Activated naive CD8-positive, alpha-beta T cell treated with anti-CD3 and anti-CD28 coated beads, Interleukin-2, amount 10 ng/mL, durations not matched to agents 7 days and 5 days (primary cell): ENCODE results near the gene BAIAP2L1. TPM values are rescaled to one million over a fixed set of nuclear protein-coding genes. Genes with fewer than 3 reads are reported as not detected.
"Not testable (repeated sequence)": the region's sequence is repeated elsewhere in the genome, so short reads cannot be mapped to it uniquely, and the experiment has no call there.

Experiments
- ATAC-seq: fragments of 150-1000 bp; cut with Tn5 transposase; one replicate; pipeline ENCODE4 v1.10.0; 2021; ENCODE audit warnings: low read depth, moderate library complexity
- POLR2A ChIA-PET: fragments of 350-600 bp; sonication (Branson Sonifier 250); formaldehyde crosslinking; loops from one replicate; lab custom pipeline; 2021; ENCODE audit warnings: antibody characterized with exemption; lab: Charles Lee
- DNase-seq: peaks from one replicate; pipeline ENCODE4 v3.0.0; 2021
- H3K27ac Mint-ChIP-seq: one replicate; pipeline ENCODE4 v1.8.0; 2022; ENCODE audit warnings: mild to moderate bottlenecking, mixed read lengths
- H3K27me3 Mint-ChIP-seq: one replicate; pipeline ENCODE4 v1.8.0; 2022; ENCODE audit warnings: mild to moderate bottlenecking, moderate library complexity, mixed read lengths
- H3K36me3 Mint-ChIP-seq: one replicate; pipeline ENCODE4 v1.8.0; 2021; ENCODE audit warnings: mild to moderate bottlenecking, mixed read lengths
- H3K4me1 Mint-ChIP-seq: one replicate; pipeline ENCODE4 v1.8.0; 2021; ENCODE audit warnings: mixed read lengths
- H3K4me3 Mint-ChIP-seq: one replicate; pipeline ENCODE4 v1.8.0; 2022; ENCODE audit warnings: mild to moderate bottlenecking, moderate library complexity, mixed read lengths
- H3K9me3 Mint-ChIP-seq: one replicate; pipeline ENCODE4 v1.8.0; 2021; ENCODE audit warnings: mixed read lengths
- total RNA-seq, 2 experiments: library from RNA; stranded (reverse); gene quantifications; one replicate each; pipeline ENCODE4 v1.2.3, GENCODE V29; 2021

BAIAP2L1 gene
- total RNA-seq, 2 experiments from 2014 or later = 1.4 to 2.2 TPM

GRCh38 chr7:98315994-98316527 lies 84.8 kb downstream of the BAIAP2L1 start:
- POLR2A ChIA-PET, H3K27ac Mint-ChIP-seq, ATAC-seq, H3K27me3 Mint-ChIP-seq, H3K4me3 Mint-ChIP-seq, DNase-seq, H3K4me1 Mint-ChIP-seq, H3K9me3 Mint-ChIP-seq, H3K36me3 Mint-ChIP-seq: not testable (repeated sequence)

- H3K27ac Mint-ChIP-seq = no peak overlapping the region
- DNase-seq = no peak
- no peak for ATAC-seq
- no peaks in the 10 kb centered on the region for H3K4me1 Mint-ChIP-seq
- H3K9me3 Mint-ChIP-seq = peaks cover 4% of the 10 kb centered on the region
- no peak overlapping the region for H3K4me3 Mint-ChIP-seq
- POLR2A ChIA-PET = no interaction called here
- H3K27me3 Mint-ChIP-seq = no peaks in the 10 kb centered on the region
- H3K36me3 Mint-ChIP-seq = no peaks in the 10 kb centered on the region
Observed at GRCh38 chr7:98315318-98315993, 85.4 kb downstream of the BAIAP2L1 start.

- ATAC-seq = no peak
- no peak for DNase-seq
- Mint-ChIP-seq H3K36me3 (no peaks in the 10 kb centered on the region), H3K27ac (no peak overlapping the region), H3K27me3 (no peaks in the 10 kb centered on the region), H3K9me3 (peaks cover 4% of the 10 kb centered on the region), H3K4me3 (no peak overlapping the region), H3K4me1 (no peaks in the 10 kb centered on the region)
- POLR2A ChIA-PET = no interaction called here
Observed at GRCh38 chr7:98314469-98314868, 86.4 kb downstream of the BAIAP2L1 start.

GRCh38 chr7:98312201-98312600 lies 88.7 kb downstream of the BAIAP2L1 start:
- H3K27ac Mint-ChIP-seq = no peak overlapping the region
- H3K36me3 Mint-ChIP-seq = no peaks in the 10 kb centered on the region
- H3K4me1 Mint-ChIP-seq = no peaks in the 10 kb centered on the region
- no peaks in the 10 kb centered on the region for H3K9me3 Mint-ChIP-seq
- H3K4me3 Mint-ChIP-seq = no peak overlapping the region
- no peaks in the 10 kb centered on the region for H3K27me3 Mint-ChIP-seq
- POLR2A ChIA-PET = no interaction called here
- DNase-seq (no peak), ATAC-seq (no peak)

GRCh38 chr7:98309566-98309965 lies 91.3 kb downstream of the BAIAP2L1 start:
- no peak overlapping the region for H3K27ac Mint-ChIP-seq
- H3K27me3 Mint-ChIP-seq = no peaks in the 10 kb centered on the region
- H3K36me3 Mint-ChIP-seq = no peaks in the 10 kb centered on the region
- ATAC-seq (no peak), DNase-seq (no peak)
- POLR2A ChIA-PET = no interaction called here
- no peaks in the 10 kb centered on the region for H3K9me3 Mint-ChIP-seq
- no peaks in the 10 kb centered on the region for H3K4me1 Mint-ChIP-seq
- no peak overlapping the region for H3K4me3 Mint-ChIP-seq

GRCh38 chr7:98307971-98308466 lies 92.9 kb downstream of the BAIAP2L1 start:
- POLR2A ChIA-PET = no interaction called here
- H3K4me1 Mint-ChIP-seq = no peaks in the 10 kb centered on the region
- no peak overlapping the region for H3K4me3 Mint-ChIP-seq
- DNase-seq (no peak), ATAC-seq (no peak)
- no peak overlapping the region for H3K27ac Mint-ChIP-seq
- no peaks in the 10 kb centered on the region for H3K36me3 Mint-ChIP-seq
- no peaks in the 10 kb centered on the region for H3K27me3 Mint-ChIP-seq
- no peaks in the 10 kb centered on the region for H3K9me3 Mint-ChIP-seq

GRCh38 chr7:98305951-98306535 lies 94.8 kb downstream of the BAIAP2L1 start:
- DNase-seq (no peak), ATAC-seq (no peak)
- H3K36me3 Mint-ChIP-seq = no peaks in the 10 kb centered on the region
- H3K4me1 Mint-ChIP-seq = no peaks in the 10 kb centered on the region
- no peak overlapping the region for H3K27ac Mint-ChIP-seq
- no peak overlapping the region for H3K4me3 Mint-ChIP-seq
- POLR2A ChIA-PET = no interaction called here
- no peaks in the 10 kb centered on the region for H3K9me3 Mint-ChIP-seq
- no peaks in the 10 kb centered on the region for H3K27me3 Mint-ChIP-seq

GRCh38 chr7:98303906-98304305 lies 97.0 kb downstream of the BAIAP2L1 start:
- DNase-seq = no peak
- Mint-ChIP-seq H3K27ac (no peak overlapping the region), H3K27me3 (no peaks in the 10 kb centered on the region), H3K36me3 (no peaks in the 10 kb centered on the region), H3K4me3 (no peak overlapping the region), H3K9me3 (no peaks in the 10 kb centered on the region), H3K4me1 (no peaks in the 10 kb centered on the region)
- POLR2A ChIA-PET = interaction anchor here (0.7 kb wide), 1 partner anchor 1566 kb away, joined by 3 read pairs; no protein-coding TSS in a partner anchor
- ATAC-seq = no peak

- H3K4me1 Mint-ChIP-seq = no peaks in the 10 kb centered on the region
- POLR2A ChIA-PET = no interaction called here
- no peaks in the 10 kb centered on the region for H3K27me3 Mint-ChIP-seq
- H3K9me3 Mint-ChIP-seq = no peaks in the 10 kb centered on the region
- no peak for ATAC-seq
- DNase-seq = no peak
- no peaks in the 10 kb centered on the region for H3K36me3 Mint-ChIP-seq
- no peak overlapping the region for H3K4me3 Mint-ChIP-seq
- H3K27ac Mint-ChIP-seq = no peak overlapping the region
Observed at GRCh38 chr7:98303176-98303865, 97.6 kb downstream of the BAIAP2L1 start.

- no peak overlapping the region for H3K27ac Mint-ChIP-seq
Observed at GRCh38 chr7:98301693-98302470, 99.0 kb downstream of the BAIAP2L1 start.

GRCh38 chr7:98300595-98301372 lies 100.1 kb downstream of the BAIAP2L1 start:
- Mint-ChIP-seq H3K4me1 (no peaks in the 10 kb centered on the region), H3K4me3 (no peak overlapping the region), H3K36me3 (no peaks in the 10 kb centered on the region), H3K27ac (no peak overlapping the region), H3K9me3 (no peaks in the 10 kb centered on the region), H3K27me3 (no peaks in the 10 kb centered on the region)
- ATAC-seq = no peak
- DNase-seq = no peak
- POLR2A ChIA-PET = no interaction called here

More at GRCh38 chr7:98301693-98302470, 99.0 kb downstream of the BAIAP2L1 start:
- H3K9me3 Mint-ChIP-seq = no peaks in the 10 kb centered on the region
- H3K4me3 Mint-ChIP-seq = no peak overlapping the region
- POLR2A ChIA-PET = no interaction called here
- ATAC-seq (no peak), DNase-seq (no peak)
- H3K4me1 Mint-ChIP-seq = no peaks in the 10 kb centered on the region
- no peaks in the 10 kb centered on the region for H3K27me3 Mint-ChIP-seq
- no peaks in the 10 kb centered on the region for H3K36me3 Mint-ChIP-seq

- POLR2A ChIA-PET = no interaction called here
- Mint-ChIP-seq H3K27ac (no peak overlapping the region), H3K27me3 (no peaks in the 10 kb centered on the region), H3K36me3 (no peaks in the 10 kb centered on the region), H3K4me3 (no peak overlapping the region), H3K4me1 (no peaks in the 10 kb centered on the region), H3K9me3 (no peaks in the 10 kb centered on the region)
- ATAC-seq (no peak), DNase-seq (no peak)
Observed at GRCh38 chr7:98297626-98298286, 103.1 kb downstream of the BAIAP2L1 start.
